HG03135 (cell line): ENCODE measurements around the gene P3R3URF.

Experiments
- ATAC-seq: cut with Tn5 transposase; IDR thresholded peaks from one replicate; pipeline ENCODE4 v1.9.1; 2021; ENCODE audit warnings: mild to moderate bottlenecking, moderate library complexity; ENCODE audit not compliant: unreplicated experiment

P3R3URF gene

GRCh38 chr1:46194641-46195193 lies 18.4 kb upstream of the P3R3URF start:
- no peak for ATAC-seq

GRCh38 chr1:46193984-46194570 lies 17.8 kb upstream of the P3R3URF start:
- ATAC-seq, result no peak

GRCh38 chr1:46193285-46193684 lies 17.0 kb upstream of the P3R3URF start:
- no peak for ATAC-seq

- ATAC-seq, result no peak
Observed at GRCh38 chr1:46192171-46192570, 15.9 kb upstream of the P3R3URF start.

GRCh38 chr1:46191033-46191701 lies 14.9 kb upstream of the P3R3URF start:
- ATAC-seq, result no peak

GRCh38 chr1:46190539-46190938 lies 14.3 kb upstream of the P3R3URF start:
- no peak for ATAC-seq

- ATAC-seq, result no peak
Observed at GRCh38 chr1:46188295-46189030, 12.2 kb upstream of the P3R3URF start.

GRCh38 chr1:46187106-46187869 lies 11.0 kb upstream of the P3R3URF start:
- ATAC-seq, result no peak

- ATAC-seq, result no peak
Observed at GRCh38 chr1:46186076-46186475, 9.8 kb upstream of the P3R3URF start.

GRCh38 chr1:46184920-46185658 lies 8.8 kb upstream of the P3R3URF start:
- no peak for ATAC-seq

- ATAC-seq, result no peak
Observed at GRCh38 chr1:46183926-46184557, 7.8 kb upstream of the P3R3URF start.

GRCh38 chr1:46183079-46183847 lies 7.0 kb upstream of the P3R3URF start:
- no peak for ATAC-seq

GRCh38 chr1:46181343-46182260 lies 5.3 kb upstream of the P3R3URF start:
- no peak for ATAC-seq

- no peak for ATAC-seq
Observed at GRCh38 chr1:46180082-46180616, 3.9 kb upstream of the P3R3URF start.

GRCh38 chr1:46179138-46180081 lies 3.1 kb upstream of the P3R3URF start:
- no peak for ATAC-seq

- no peak for ATAC-seq
Observed at GRCh38 chr1:46175243-46175642, 1.0 kb downstream of the P3R3URF start.
